ENCODE measurements around the gene HPN.

Gene HPN

DNA sequence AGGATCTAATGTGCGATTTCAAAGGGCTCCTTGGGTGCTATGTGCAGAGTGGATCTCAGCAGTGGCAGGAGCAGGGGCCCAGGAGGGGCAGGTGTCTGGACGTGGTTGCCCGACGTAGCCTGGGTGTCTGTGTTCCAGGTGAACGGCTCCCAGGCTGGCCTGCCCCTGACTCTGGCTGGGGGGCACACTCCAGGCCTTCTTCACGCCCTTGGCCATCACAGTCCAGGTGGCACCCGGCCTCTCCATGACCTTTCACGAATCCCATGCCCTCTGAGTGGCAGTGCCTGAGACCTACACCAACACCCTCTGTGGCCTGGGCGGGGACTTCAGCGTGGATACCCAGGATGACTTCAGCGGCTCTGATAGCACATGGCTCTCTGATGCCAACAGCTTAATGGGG, 62.8 kb downstream of the HPN start:
- H3K27ac ChIP-seq = no peak overlapping the region
- TF ChIP-seq, protein P1, sequence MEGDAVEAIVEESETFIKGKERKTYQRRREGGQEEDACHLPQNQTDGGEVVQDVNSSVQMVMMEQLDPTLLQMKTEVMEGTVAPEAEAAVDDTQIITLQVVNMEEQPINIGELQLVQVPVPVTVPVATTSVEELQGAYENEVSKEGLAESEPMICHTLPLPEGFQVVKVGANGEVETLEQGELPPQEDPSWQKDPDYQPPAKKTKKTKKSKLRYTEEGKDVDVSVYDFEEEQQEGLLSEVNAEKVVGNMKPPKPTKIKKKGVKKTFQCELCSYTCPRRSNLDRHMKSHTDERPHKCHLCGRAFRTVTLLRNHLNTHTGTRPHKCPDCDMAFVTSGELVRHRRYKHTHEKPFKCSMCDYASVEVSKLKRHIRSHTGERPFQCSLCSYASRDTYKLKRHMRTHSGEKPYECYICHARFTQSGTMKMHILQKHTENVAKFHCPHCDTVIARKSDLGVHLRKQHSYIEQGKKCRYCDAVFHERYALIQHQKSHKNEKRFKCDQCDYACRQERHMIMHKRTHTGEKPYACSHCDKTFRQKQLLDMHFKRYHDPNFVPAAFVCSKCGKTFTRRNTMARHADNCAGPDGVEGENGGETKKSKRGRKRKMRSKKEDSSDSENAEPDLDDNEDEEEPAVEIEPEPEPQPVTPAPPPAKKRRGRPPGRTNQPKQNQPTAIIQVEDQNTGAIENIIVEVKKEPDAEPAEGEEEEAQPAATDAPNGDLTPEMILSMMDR (IDR thresholded peaks at IDR 0.05) = no peak
- TF ChIP-seq ZFX (IDR thresholded peaks at IDR 0.05; ENCODE audit: borderline replicate concordance) = no peak

GRCh38 chr19:35105047-35105410, 63.5 kb downstream of the HPN start:
- TF ChIP-seq ZFX (IDR thresholded peaks at IDR 0.05; ENCODE audit: borderline replicate concordance) = no peak
- TF ChIP-seq, protein P1 (IDR thresholded peaks at IDR 0.05) = no peak
- H3K27ac ChIP-seq = no peak overlapping the region

- H3K27ac ChIP-seq = no peak overlapping the region
- no peak for TF ChIP-seq ZFX (IDR thresholded peaks at IDR 0.05; ENCODE audit: borderline replicate concordance)
- TF ChIP-seq, protein P1 (IDR thresholded peaks at IDR 0.05) = no peak
Observed at GRCh38 chr19:35105411-35106290, 64.1 kb downstream of the HPN start.

DNA sequence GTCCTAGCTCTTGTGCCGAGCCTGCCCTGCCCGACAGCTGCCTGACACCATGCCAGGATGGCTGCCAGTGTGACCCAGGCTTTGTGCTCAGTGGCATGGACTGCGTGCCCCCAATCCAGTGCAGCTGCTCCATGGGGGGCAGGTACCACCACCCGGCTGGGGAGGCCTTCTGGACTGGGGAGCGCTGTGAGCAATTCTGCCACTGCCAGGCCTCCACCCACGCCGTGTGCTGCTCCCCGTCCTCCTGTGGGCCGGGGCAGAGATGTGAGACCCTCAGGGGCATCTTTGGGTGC, 64.7 kb downstream of the HPN start:
- no peak for TF ChIP-seq ZFX (IDR thresholded peaks at IDR 0.05; ENCODE audit: borderline replicate concordance)
- TF ChIP-seq, protein P1 (IDR thresholded peaks at IDR 0.05) = no peak
- H3K27ac ChIP-seq = no peak overlapping the region

DNA sequence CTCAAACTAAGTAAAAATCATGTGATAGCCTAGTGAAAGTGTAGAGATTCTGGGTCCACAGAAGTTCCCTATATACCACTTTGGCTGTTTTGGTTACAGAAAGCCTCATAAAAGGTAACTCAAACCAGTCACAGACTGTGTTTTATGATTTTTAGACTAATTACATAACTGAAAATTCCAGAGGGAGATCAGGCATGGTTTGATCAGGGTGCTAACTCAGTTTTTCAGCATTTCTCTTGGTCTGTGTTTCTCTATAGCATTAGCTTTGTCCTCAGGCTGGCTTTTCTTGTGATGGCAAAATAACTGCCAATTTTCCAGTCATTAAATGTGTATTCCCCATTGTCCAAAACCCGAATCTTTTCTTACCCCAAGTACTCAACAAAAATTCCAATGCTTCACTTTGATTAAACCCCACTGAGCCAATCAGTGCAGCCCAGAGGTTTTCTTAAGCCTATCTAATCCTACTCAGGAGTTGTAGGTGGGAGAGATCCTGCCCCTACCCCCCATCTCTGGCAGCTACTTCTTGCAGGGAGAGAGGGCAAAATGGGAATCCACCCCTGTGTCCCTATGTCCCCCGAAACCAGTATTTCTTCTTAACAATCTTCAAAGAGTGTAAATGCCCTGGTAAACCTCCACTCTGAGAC, 65.5 kb downstream of the HPN start:
- no peak overlapping the region for H3K27ac ChIP-seq
- TF ChIP-seq, protein P1 (IDR thresholded peaks at IDR 0.05) = no peak
- no peak for TF ChIP-seq ZFX (IDR thresholded peaks at IDR 0.05; ENCODE audit: borderline replicate concordance)

- TF ChIP-seq, protein P1 (IDR thresholded peaks at IDR 0.05) = no peak
- no peak for TF ChIP-seq ZFX (IDR thresholded peaks at IDR 0.05; ENCODE audit: borderline replicate concordance)
- no peak overlapping the region for H3K27ac ChIP-seq
Observed at GRCh38 chr19:35107545-35107944, 66.0 kb downstream of the HPN start.

GRCh38 chr19:35108730-35109129, 67.2 kb downstream of the HPN start:
- no peak overlapping the region for H3K27ac ChIP-seq

More at GRCh38 chr19:35108730-35109129, 67.2 kb downstream of the HPN start:
- no peak for TF ChIP-seq ZFX (IDR thresholded peaks at IDR 0.05; ENCODE audit: borderline replicate concordance)
- TF ChIP-seq, protein P1 (IDR thresholded peaks at IDR 0.05) = no peak

All from 22Rv1 (cell line).